HepG2 (cell line): ENCODE data around the gene TMEM117. TPM values are rescaled to one million over a fixed set of nuclear protein-coding genes. Genes with fewer than 3 reads are reported as not detected.

Source experiments
- ATAC-seq: fragments of 200-7000 bp; cut with Tn5 transposase; 3 replicates; pipeline ENCODE4 v1.9.1; 2020; ENCODE audit warnings: mild to moderate bottlenecking, moderate library complexity
- BruUV-seq: library from RNA; stranded (reverse); fragments of 400-500 nt; replicated peaks from 2 replicates; lab custom pipeline; 2021; lab: Mats Ljungman, UMichigan
- CTCF ChIA-PET: fragments of 300-600 bp; formaldehyde crosslinking; extraction: SDS; loops from one replicate; lab custom pipeline; 2021; ENCODE audit warnings: low total read pairs, inconsistent platforms, low intra/inter-chr PET ratio; lab: Yijun Ruan, JAX
- POLR2A ChIA-PET: fragments of 350-600 bp; sonication (Branson Sonifier 250); formaldehyde crosslinking; loops from one replicate; lab custom pipeline; 2020; ENCODE audit warnings: antibody characterized with exemption, inconsistent platforms; lab: Yijun Ruan, JAX
- DNase-seq: peaks from one replicate; pipeline ENCODE4 v3.0.0-alpha.2; 2015; ENCODE audit warnings: low spot score
- FAIRE-seq: peaks from 3 replicates; lab custom pipeline; 2011; peaks lifted over from hg19 to GRCh38; lab: Jason Lieb, UNC
- H2AFZ ChIP-seq: one replicate; pipeline ENCODE4 v1.6.1; 2011; ENCODE audit warnings: low read length, inconsistent platforms
- H3K27ac ChIP-seq: fragments of 300-600 bp; 3 replicates; pipeline ENCODE4 v1.8.0; 2011; ENCODE audit warnings: mixed run types, mild to moderate bottlenecking, mixed read lengths, low read length, inconsistent platforms; ENCODE audit not compliant: insufficient read depth; ENCODE audit errors: extremely low read length
- H3K27me3 ChIP-seq, 2 experiments: fragments of 200-600 bp in 1 of 2; 2 replicates in 1 of 2; 3 replicates in 1 of 2; pipeline versions ENCODE4 v1.6.0 to v1.8.0; 2011; ENCODE audit warnings: low read length in 2 of 2, mild to moderate bottlenecking in 2 of 2, moderate library complexity in 2 of 2, inconsistent platforms in 1 of 2; ENCODE audit not compliant: insufficient read depth in 2 of 2, control insufficient read depth in 1 of 2
- H3K36me3 ChIP-seq, 2 experiments: fragments of 200-600 bp in 1 of 2; replicated peaks in 1 of 2; 2 replicates in 1 of 2; 3 replicates in 1 of 2; pipeline versions ENCODE4 v1.5.1 to v1.8.0; 2011; ENCODE audit warnings: low read length in 2 of 2, inconsistent platforms in 1 of 2; ENCODE audit not compliant: insufficient read depth in 2 of 2, control insufficient read depth in 1 of 2
- H3K4me1 ChIP-seq: 2 replicates; pipeline ENCODE4 v1.5.1; 2012; ENCODE audit warnings: low read length, inconsistent platforms; ENCODE audit not compliant: insufficient read depth
- H3K4me2 ChIP-seq: 2 replicates; pipeline ENCODE4 v1.6.0; 2011; ENCODE audit warnings: low read depth, low read length, inconsistent platforms
- H3K4me3 ChIP-seq, 3 experiments: fragments of 200-600 bp in 1 of 3; sonication (generic), shearing (Covaris generic) in 1 of 3; replicated peaks in 1 of 3; 2 replicates each; pipeline ENCODE4 v1.5.1; 2011 to 2016; ENCODE audit warnings: low read length in 3 of 3, inconsistent platforms in 2 of 3, low read depth in 2 of 3, mild to moderate bottlenecking in 2 of 3, control low read depth in 1 of 3, mixed read lengths in 1 of 3; ENCODE audit not compliant: insufficient read depth in 1 of 3
- H3K79me2 ChIP-seq: one replicate; pipeline ENCODE4 v1.6.1; 2011; ENCODE audit warnings: low read length, inconsistent platforms; ENCODE audit not compliant: insufficient read depth
- H3K9ac ChIP-seq: 2 replicates; pipeline ENCODE4 v1.6.0; 2011; ENCODE audit warnings: mild to moderate bottlenecking, low read depth, low read length, inconsistent platforms; ENCODE audit not compliant: insufficient read depth
- H3K9me3 ChIP-seq: 2 replicates; pipeline ENCODE4 v1.5.1; 2012; ENCODE audit warnings: mild to moderate bottlenecking, low read length
- H4K20me1 ChIP-seq: 2 replicates; pipeline ENCODE4 v1.6.0; 2011; ENCODE audit warnings: inconsistent platforms, mild to moderate bottlenecking, low read length, moderate library complexity; ENCODE audit not compliant: insufficient read depth
- HOXA9 ChIP-seq: sonication (generic); formaldehyde crosslinking; IDR thresholded peaks from 2 replicates; pipeline ENCODE4 v1.8.1; 2022; ENCODE audit warnings: missing genetic modification reagents, mild to moderate bottlenecking, moderate library complexity, borderline replicate concordance
- POLR2AphosphoS2 ChIP-seq: IDR thresholded peaks from 2 replicates; pipeline ENCODE4 v1.6.1; 2011; ENCODE audit warnings: low read depth, low read length, improper control_type of control experiment
- ZNF33A ChIP-seq: sonication (generic); formaldehyde crosslinking; IDR thresholded peaks from 2 replicates; pipeline ENCODE4 v1.5.1; 2020; ENCODE audit warnings: missing genetic modification reagents, mild to moderate bottlenecking, moderate library complexity, borderline replicate concordance
- ZNF354B ChIP-seq: sonication (generic); formaldehyde crosslinking; IDR thresholded peaks from 2 replicates; pipeline ENCODE4 v1.8.0; 2022; ENCODE audit warnings: mild to moderate bottlenecking, missing genetic modification reagents
- ZNF383 ChIP-seq: sonication (generic); formaldehyde crosslinking; IDR thresholded peaks from 2 replicates; pipeline ENCODE4 v1.4.0; 2020; ENCODE audit warnings: missing genetic modification reagents, mild to moderate bottlenecking, borderline replicate concordance
- ZNF777 ChIP-seq: sonication (generic); formaldehyde crosslinking; IDR thresholded peaks from 2 replicates; pipeline ENCODE4 v1.4.0; 2020; ENCODE audit warnings: missing genetic modification reagents
- ZNF879 ChIP-seq: sonication (generic); formaldehyde crosslinking; IDR thresholded peaks from 2 replicates; pipeline ENCODE4 v1.8.1; 2023; ENCODE audit warnings: missing genetic modification reagents
- ZNF891 ChIP-seq: sonication (generic); formaldehyde crosslinking; IDR thresholded peaks from 2 replicates; pipeline ENCODE4 v1.5.0; 2020; ENCODE audit warnings: mild to moderate bottlenecking, missing genetic modification reagents
- in situ Hi-C: cut with HindIII; loops from 2 replicates; pipeline ENCODE4 v1.10.0; 2017; ENCODE audit warnings: low pct_unique_long_range_greater_than_20kb; ENCODE audit not compliant: extremely low pct_ligation_motif_present
- intact Hi-C: fragments of 100-400 bp; cut with micrococcal nuclease; formaldehyde crosslinking; loops from one replicate; pipeline ENCODE4 v1.10.0; 2022; ENCODE audit not compliant: unreplicated experiment
- polyA plus RNA-seq, 8 experiments: library from polyadenylated mRNA; depleted of rRNA in 3 of 8; stranded (reverse) in 7 of 8; unstranded in 1 of 8; fragments of >200 nt; fragmentation: Illumina TruSeq in 4 of 8; extraction: Trizol in 4 of 8; gene quantifications; 2 replicates each; pipeline versions ENCODE4 v1.2.1 to v1.2.3, GENCODE V29; 2011 to 2016; ENCODE audit warnings: low read depth in 4 of 8, missing spikeins in 1 of 8, mixed read lengths in 1 of 8; ENCODE audit not compliant: insufficient read depth in 1 of 8
- total RNA-seq, 5 experiments: library from RNA; depleted of rRNA; stranded (reverse); fragments of >200 nt; fragmentation: Illumina TruSeq; extraction: Trizol; gene quantifications; 2 replicates each; pipeline ENCODE4 v1.2.3, GENCODE V29; 2016; ENCODE audit warnings: low read depth in 1 of 5
- TF ChIP-seq, protein P1 (sequence below): sonication (generic); formaldehyde crosslinking; IDR thresholded peaks from 2 replicates; pipeline ENCODE4 v1.5.1; 2020; ENCODE audit warnings: mild to moderate bottlenecking, missing genetic modification reagents, moderate library complexity
- TF ChIP-seq, protein P2 (sequence below): sonication (generic); formaldehyde crosslinking; conservative IDR thresholded peaks from 2 replicates; pipeline ENCODE4 v1.5.0; 2020; ENCODE audit warnings: missing genetic modification reagents
- TF ChIP-seq, protein P3 (sequence below): sonication (generic); formaldehyde crosslinking; IDR thresholded peaks from 2 replicates; pipeline ENCODE4 v1.5.0; 2020; ENCODE audit warnings: mild to moderate bottlenecking, missing genetic modification reagents, borderline replicate concordance

Gene TMEM117
- total and polyA plus RNA-seq, 2 of the 13 experiments (the other 11 are each of a cell fraction or from before 2014, with no cell fraction given), result 2.8 to 8.5 TPM

DNA sequence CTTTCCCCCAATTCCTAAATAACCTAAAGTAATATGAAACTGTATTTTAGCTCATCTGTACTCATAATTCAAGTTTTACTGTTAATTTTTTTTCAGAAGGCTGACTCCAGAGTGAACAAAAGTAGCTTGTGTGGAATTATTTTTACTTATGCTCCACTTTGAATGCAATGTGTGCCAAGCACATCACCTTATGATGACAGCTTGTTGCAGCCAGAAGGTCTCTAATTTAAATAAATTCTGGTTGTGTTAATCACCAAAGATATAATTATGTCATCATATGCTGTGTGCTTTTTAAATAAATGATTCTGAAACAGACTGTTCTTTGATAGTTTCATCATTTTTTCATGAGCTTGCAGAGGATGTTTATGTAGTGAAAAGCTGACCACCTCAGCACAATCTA is 283.1 kb downstream of the TMEM117 start:
- Histone ChIP-seq H3K9ac (no peak overlapping the region), H3K4me3 (no peak overlapping the region), H3K79me2 (no peaks in the 10 kb centered on the region), H3K9me3 (no peaks in the 10 kb centered on the region), H3K4me1 (no peaks in the 10 kb centered on the region), H3K27me3 (no peaks in the 10 kb centered on the region), H4K20me1 (no peaks in the 10 kb centered on the region; the same call in 1 of the 2 replicates), H3K27ac (no peak overlapping the region), H3K36me3 (no peaks in the 10 kb centered on the region), H3K4me2 (no peak overlapping the region), H2AFZ (no peak overlapping the region)
- CTCF ChIA-PET, result no interaction called here
- no peak for DNase-seq
- no TSS peak for BruUV-seq
- POLR2A ChIA-PET, result no interaction called here
- in situ Hi-C loops, result no loop called here
- intact Hi-C loops, result no loop called here
- ATAC-seq, result no peak
- FAIRE-seq, result no peak
- TF ChIP-seq ZNF354B (CRISPR knock-in tag) (no peak), ZNF383 (CRISPR knock-in tag) (no peak), ZNF33A (CRISPR knock-in tag) (no peak), ZNF879 (no peak), ZNF777 (no peak), ZNF891 (CRISPR knock-in tag) (no peak), HOXA9 (CRISPR knock-in tag) (no peak), POLR2AphosphoS2 (no peak)
- TF ChIP-seq, protein P1, sequence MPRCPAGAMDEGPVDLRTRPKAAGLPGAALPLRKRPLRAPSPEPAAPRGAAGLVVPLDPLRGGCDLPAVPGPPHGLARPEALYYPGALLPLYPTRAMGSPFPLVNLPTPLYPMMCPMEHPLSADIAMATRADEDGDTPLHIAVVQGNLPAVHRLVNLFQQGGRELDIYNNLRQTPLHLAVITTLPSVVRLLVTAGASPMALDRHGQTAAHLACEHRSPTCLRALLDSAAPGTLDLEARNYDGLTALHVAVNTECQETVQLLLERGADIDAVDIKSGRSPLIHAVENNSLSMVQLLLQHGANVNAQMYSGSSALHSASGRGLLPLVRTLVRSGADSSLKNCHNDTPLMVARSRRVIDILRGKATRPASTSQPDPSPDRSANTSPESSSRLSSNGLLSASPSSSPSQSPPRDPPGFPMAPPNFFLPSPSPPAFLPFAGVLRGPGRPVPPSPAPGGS (CRISPR knock-in tag), result no peak
- TF ChIP-seq, protein P2, sequence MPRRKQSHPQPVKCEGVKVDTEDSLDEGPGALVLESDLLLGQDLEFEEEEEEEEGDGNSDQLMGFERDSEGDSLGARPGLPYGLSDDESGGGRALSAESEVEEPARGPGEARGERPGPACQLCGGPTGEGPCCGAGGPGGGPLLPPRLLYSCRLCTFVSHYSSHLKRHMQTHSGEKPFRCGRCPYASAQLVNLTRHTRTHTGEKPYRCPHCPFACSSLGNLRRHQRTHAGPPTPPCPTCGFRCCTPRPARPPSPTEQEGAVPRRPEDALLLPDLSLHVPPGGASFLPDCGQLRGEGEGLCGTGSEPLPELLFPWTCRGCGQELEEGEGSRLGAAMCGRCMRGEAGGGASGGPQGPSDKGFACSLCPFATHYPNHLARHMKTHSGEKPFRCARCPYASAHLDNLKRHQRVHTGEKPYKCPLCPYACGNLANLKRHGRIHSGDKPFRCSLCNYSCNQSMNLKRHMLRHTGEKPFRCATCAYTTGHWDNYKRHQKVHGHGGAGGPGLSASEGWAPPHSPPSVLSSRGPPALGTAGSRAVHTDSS (CRISPR knock-in tag), result no peak
- TF ChIP-seq, protein P3, sequence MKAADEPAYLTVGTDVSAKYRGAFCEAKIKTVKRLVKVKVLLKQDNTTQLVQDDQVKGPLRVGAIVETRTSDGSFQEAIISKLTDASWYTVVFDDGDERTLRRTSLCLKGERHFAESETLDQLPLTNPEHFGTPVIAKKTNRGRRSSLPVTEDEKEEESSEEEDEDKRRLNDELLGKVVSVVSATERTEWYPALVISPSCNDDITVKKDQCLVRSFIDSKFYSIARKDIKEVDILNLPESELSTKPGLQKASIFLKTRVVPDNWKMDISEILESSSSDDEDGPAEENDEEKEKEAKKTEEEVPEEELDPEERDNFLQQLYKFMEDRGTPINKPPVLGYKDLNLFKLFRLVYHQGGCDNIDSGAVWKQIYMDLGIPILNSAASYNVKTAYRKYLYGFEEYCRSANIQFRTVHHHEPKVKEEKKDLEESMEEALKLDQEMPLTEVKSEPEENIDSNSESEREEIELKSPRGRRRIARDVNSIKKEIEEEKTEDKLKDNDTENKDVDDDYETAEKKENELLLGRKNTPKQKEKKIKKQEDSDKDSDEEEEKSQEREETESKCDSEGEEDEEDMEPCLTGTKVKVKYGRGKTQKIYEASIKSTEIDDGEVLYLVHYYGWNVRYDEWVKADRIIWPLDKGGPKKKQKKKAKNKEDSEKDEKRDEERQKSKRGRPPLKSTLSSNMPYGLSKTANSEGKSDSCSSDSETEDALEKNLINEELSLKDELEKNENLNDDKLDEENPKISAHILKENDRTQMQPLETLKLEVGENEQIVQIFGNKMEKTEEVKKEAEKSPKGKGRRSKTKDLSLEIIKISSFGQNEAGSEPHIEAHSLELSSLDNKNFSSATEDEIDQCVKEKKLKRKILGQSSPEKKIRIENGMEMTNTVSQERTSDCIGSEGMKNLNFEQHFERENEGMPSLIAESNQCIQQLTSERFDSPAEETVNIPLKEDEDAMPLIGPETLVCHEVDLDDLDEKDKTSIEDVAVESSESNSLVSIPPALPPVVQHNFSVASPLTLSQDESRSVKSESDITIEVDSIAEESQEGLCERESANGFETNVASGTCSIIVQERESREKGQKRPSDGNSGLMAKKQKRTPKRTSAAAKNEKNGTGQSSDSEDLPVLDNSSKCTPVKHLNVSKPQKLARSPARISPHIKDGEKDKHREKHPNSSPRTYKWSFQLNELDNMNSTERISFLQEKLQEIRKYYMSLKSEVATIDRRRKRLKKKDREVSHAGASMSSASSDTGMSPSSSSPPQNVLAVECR (CRISPR knock-in tag), result no peak
